Left lung (tissue), 10 donors: Measurements from ENCODE around the gene DLGAP4. TPM values are rescaled to one million over a fixed set of nuclear protein-coding genes. Genes with fewer than 3 reads are reported as not detected.

Experiments used
- ATAC-seq: fragments of 200-7000 bp; cut with Tn5 transposase; one replicate; pipeline ENCODE4 v1.9.1; 2020; ENCODE audit warnings: moderate library complexity
- DNase-seq, 4 donors: peaks; one replicate each; pipeline ENCODE4 v3.0.0-alpha.2; 2013 to 2020
- H3K27ac ChIP-seq, 2 donors: fragments of 200-600 bp; sonication (generic) in 1 of 2; one replicate each; pipeline versions ENCODE4 v1.5.0 to v1.8.0; 2020 to 2021
- H3K27me3 ChIP-seq, 2 donors: fragments of 200-600 bp; sonication (generic) in 1 of 2; one replicate each; pipeline versions ENCODE4 v1.5.0 to v1.8.0; 2020 to 2021
- H3K36me3 ChIP-seq, 2 donors: fragments of 200-600 bp; sonication (generic) in 1 of 2; one replicate each; pipeline versions ENCODE4 v1.5.0 to v1.8.0; 2020 to 2021
- H3K4me1 ChIP-seq, 2 donors: fragments of 200-600 bp; one replicate each; pipeline ENCODE4 v1.8.0; 2021
- H3K4me3 ChIP-seq, 2 donors: fragments of 200-600 bp; sonication (generic) in 1 of 2; one replicate each; pipeline versions ENCODE4 v1.5.0 to v1.8.0; 2020 to 2021; ENCODE audit warnings: mild to moderate bottlenecking in 1 of 2
- H3K9me3 ChIP-seq, 2 donors: fragments of 200-600 bp; sonication (generic) in 1 of 2; one replicate each; pipeline versions ENCODE4 v1.5.0 to v1.8.0; 2020 to 2021
- CTCF ChIP-seq, 2 donors: fragments of 200-600 bp; sonication (generic) in 1 of 2; IDR thresholded peaks; one replicate each; pipeline versions ENCODE4 v1.5.0 to v1.8.0; 2021; ENCODE audit warnings: antibody characterized with exemption in 2 of 2
- intact Hi-C, 2 donors: fragments of 100-400 bp; cut with DNase I; formaldehyde crosslinking; loops; one replicate each; pipeline versions ENCODE4 v1.11.2 to v1.14.2; 2022
- polyA plus RNA-seq, 6 donors: library from polyadenylated mRNA; unstranded; fragments of 120-200 nt; gene quantifications; one replicate each; pipeline ENCODE4 v1.2.1, GENCODE V29; 2013; ENCODE audit not compliant: insufficient read length in 6 of 6
- total RNA-seq, 2 donors: library from RNA; stranded (reverse); fragmentation: NEBNext Ultra II Directional; extraction: Animal tissue kit (Norgen Biotek cat#: 25700); gene quantifications; one replicate each; pipeline ENCODE4 v1.2.1, GENCODE V29; 2021
- donor health status: DM: no; HTN: yes; CAD: no.
- donor health status: DM: no; HTN: no; CAD: no.

Gene DLGAP4
- total and polyA plus RNA-seq, 8 donors = 53.5 to 84.3 (median 72.1) TPM

DNA sequence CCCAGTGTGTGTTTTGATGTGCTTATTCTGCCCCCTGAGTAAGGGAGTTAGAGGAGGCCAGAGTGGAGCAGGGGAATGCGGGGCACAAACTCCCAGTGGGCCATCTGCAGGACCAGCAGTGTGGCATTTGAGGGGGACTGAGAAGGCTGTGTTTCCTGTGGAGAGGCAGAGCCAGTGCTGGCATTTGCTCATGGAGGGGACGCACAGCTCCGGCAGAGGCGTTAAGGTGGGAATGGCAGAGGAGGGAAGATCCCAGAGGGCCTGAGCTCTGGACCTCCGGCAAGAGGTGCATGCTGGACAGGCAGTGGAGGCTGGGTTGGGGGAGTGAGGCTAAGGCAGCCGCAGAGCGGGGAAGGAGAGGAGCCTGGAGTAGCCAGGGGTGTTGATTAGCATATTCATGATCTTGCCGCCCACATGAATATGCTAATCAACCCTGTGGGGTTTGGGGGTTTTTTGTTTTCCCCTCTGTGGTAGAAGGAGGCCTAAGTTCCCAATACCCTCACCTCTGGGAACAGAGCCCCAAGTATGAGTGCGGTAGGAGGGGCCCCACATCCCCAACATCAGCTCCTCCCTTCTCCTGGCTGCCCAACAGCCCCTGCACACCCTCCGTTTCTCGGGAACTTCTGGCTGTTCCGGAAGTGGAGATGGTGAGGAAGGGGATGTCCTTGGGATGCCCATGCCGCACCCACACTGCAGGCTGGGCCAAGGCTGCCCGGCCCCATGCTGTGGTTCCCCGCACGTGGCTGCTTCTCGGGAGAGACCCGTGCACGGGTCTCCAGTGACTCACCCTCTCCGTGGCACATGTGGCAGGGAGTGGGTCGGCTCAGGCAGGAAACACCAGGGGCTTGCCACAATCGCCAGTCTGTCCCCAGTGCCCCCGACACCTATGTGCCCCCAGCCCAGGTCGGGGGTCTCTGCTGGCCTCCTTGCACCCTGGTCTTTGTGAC, 33.8 kb downstream of the DLGAP4 start:
- Histone ChIP-seq H3K4me1 (no peaks in the 10 kb centered on the region), H3K4me3 (no peak overlapping the region), H3K27me3 (peaks cover 0 to 75% of the 10 kb centered on the region in 2 donors), H3K36me3 (no peaks in the 10 kb centered on the region), H3K9me3 (no peaks in the 10 kb centered on the region), H3K27ac (no peak overlapping the region)
- intact Hi-C loops = no loop called here
- ATAC-seq = no peak
- DNase-seq = peak in 1 of 4 donors; percentile 48
- no peak for TF ChIP-seq CTCF (IDR thresholded peaks at IDR 0.05)

- intact Hi-C loops = no loop called here
- Histone ChIP-seq H3K9me3 (no peaks in the 10 kb centered on the region), H3K4me1 (no peaks in the 10 kb centered on the region), H3K4me3 (no peak overlapping the region), H3K27ac (no peak overlapping the region), H3K36me3 (no peaks in the 10 kb centered on the region), H3K27me3 (peaks cover 0 to 68% of the 10 kb centered on the region in 2 donors)
- no peak for ATAC-seq
- TF ChIP-seq CTCF (IDR thresholded peaks at IDR 0.05) = no peak
- peak in 1 of 4 donors; percentile 51 for DNase-seq
These were observed 34.5 kb downstream of the DLGAP4 start for GRCh38 chr20:36340593-36340990.

DNA sequence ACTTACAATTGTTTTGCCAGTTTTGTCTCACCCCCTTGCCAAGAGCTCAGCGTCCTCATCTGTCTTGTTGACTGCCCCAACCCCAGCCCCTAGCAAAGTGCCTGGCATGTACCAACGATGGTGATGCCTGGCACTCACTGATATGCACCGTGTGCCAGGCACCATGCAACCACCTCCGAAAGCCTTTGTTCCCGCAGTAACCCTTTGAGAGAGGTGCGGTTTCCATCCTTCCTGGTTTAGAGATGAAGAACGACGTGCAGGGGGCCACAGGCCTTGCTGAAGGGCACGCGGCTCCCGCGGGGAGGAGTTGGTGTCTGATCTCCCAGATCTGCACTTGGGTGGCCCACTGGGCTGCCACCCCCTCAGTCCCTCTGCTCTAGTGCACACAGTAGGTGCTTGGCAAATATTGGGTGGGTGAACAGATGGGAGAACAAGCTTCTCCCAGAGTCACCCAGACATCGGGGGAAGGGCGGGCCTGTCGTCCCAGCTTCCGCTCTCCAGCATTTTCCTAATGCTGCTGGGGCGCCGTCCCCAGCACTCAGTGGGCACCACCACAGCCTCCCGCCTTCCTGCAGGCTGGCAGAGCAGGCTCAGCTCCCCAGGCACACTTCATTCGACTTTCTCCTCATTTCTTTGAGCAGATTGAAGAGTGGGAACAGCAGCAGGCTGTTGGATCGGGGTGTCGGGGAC, 35.3 kb downstream of the DLGAP4 start:
- H3K4me3 ChIP-seq = no peak overlapping the region
- ATAC-seq = no peak
- H3K27ac ChIP-seq = no peak overlapping the region
- peaks cover 0 to 59% of the 10 kb centered on the region in 2 donors for H3K27me3 ChIP-seq
- DNase-seq = peak in 1 of 4 donors; percentile 67
- H3K36me3 ChIP-seq = no peaks in the 10 kb centered on the region
- H3K4me1 ChIP-seq = no peaks in the 10 kb centered on the region
- TF ChIP-seq CTCF (IDR thresholded peaks at IDR 0.05) = no peak
- no peaks in the 10 kb centered on the region for H3K9me3 ChIP-seq
- intact Hi-C loops = no loop called here

GRCh38 chr20:36342331-36343120, 36.4 kb downstream of the DLGAP4 start:
- intact Hi-C loops = no loop called here
- Histone ChIP-seq H3K9me3 (no peaks in the 10 kb centered on the region), H3K27me3 (peaks cover 0 to 50% of the 10 kb centered on the region in 2 donors), H3K4me1 (no peaks in the 10 kb centered on the region), H3K4me3 (no peak overlapping the region), H3K27ac (no peak overlapping the region), H3K36me3 (no peaks in the 10 kb centered on the region)
- TF ChIP-seq CTCF (IDR thresholded peaks at IDR 0.05) = no peak
- peak in 1 of 4 donors; percentile 45 for DNase-seq
- ATAC-seq = no peak
